H1 (cell line): ENCODE measurements around the gene LRP1-AS. TPM values are rescaled to one million over a fixed set of nuclear protein-coding genes. Genes with fewer than 3 reads are reported as not detected.

Experiments used
- CTCF ChIA-PET: fragments of 300-600 bp; sonication (Branson Sonifier 250); formaldehyde crosslinking; loops from one replicate; lab custom pipeline; 2021; ENCODE audit not compliant: partially characterized antibody; lab: Charles Lee
- POLR2A ChIA-PET: fragments of 300-600 bp; sonication (Branson Sonifier 250); formaldehyde crosslinking; loops from one replicate; lab custom pipeline; 2021; ENCODE audit warnings: inconsistent platforms; ENCODE audit not compliant: partially characterized antibody; lab: Charles Lee
- DNase-seq, 2 experiments: peaks; one replicate each; pipeline versions ENCODE4 v3.0.0 to v3.0.0-alpha.2; 2010 to 2022; ENCODE audit warnings: low spot score in 2 of 2, low read depth in 1 of 2, mixed read lengths in 1 of 2
- FAIRE-seq: peaks from 2 replicates; lab custom pipeline; 2011; peaks lifted over from hg19 to GRCh38; lab: Jason Lieb, UNC
- H2AFZ ChIP-seq: 2 replicates; pipeline ENCODE4 v1.8.1; 2012; ENCODE audit warnings: low read length, inconsistent platforms
- H2AK5ac ChIP-seq: 2 replicates; pipeline ENCODE4 v1.6.1; 2013; ENCODE audit warnings: low read depth, low read length
- H2BK120ac ChIP-seq: replicated peaks from 2 replicates; pipeline ENCODE3; 2013; ENCODE audit warnings: low read depth, low read length, inconsistent platforms
- H2BK12ac ChIP-seq: 2 replicates; pipeline ENCODE4 v1.6.1; 2013; ENCODE audit warnings: low read depth, low read length
- H2BK15ac ChIP-seq: 2 replicates; pipeline ENCODE4 v1.6.1; 2013; ENCODE audit warnings: low read length
- H2BK20ac ChIP-seq: 2 replicates; pipeline ENCODE4 v1.6.1; 2013; ENCODE audit warnings: low read length
- H2BK5ac ChIP-seq: 2 replicates; pipeline ENCODE4 v1.6.1; 2013; ENCODE audit warnings: low read depth, low read length
- H3K14ac ChIP-seq: 2 replicates; pipeline ENCODE4 v1.6.1; 2013; ENCODE audit warnings: inconsistent platforms; ENCODE audit not compliant: insufficient read length
- H3K18ac ChIP-seq: 2 replicates; pipeline ENCODE4 v1.6.1; 2013; ENCODE audit warnings: low read length; ENCODE audit errors: extremely low read depth
- H3K23ac ChIP-seq: 2 replicates; pipeline ENCODE4 v1.6.1; 2013; ENCODE audit warnings: inconsistent platforms; ENCODE audit not compliant: insufficient read length
- H3K23me2 ChIP-seq: 2 replicates; pipeline ENCODE4 v1.6.1; 2013; ENCODE audit warnings: low read depth, low read length
- H3K27ac ChIP-seq: 2 replicates; pipeline ENCODE4 v1.6.1; 2011; ENCODE audit warnings: low read depth, low read length, inconsistent platforms
- H3K27me3 ChIP-seq, 4 experiments: replicated peaks in 1 of 4; 1 replicate in 1 of 4; 2 replicates in 3 of 4; pipeline versions ENCODE4 v1.6.1 to v1.8.1; 2011 to 2013; ENCODE audit warnings: low read length in 3 of 4, mild to moderate bottlenecking in 3 of 4, inconsistent platforms in 2 of 4, mixed read lengths in 2 of 4, moderate library complexity in 1 of 4; ENCODE audit not compliant: control insufficient read depth in 3 of 4, insufficient read depth in 3 of 4; ENCODE audit errors: extremely low read depth in 1 of 4
- H3K36me3 ChIP-seq, 4 experiments: 2 replicates each; pipeline versions ENCODE4 v1.6.1 to v1.8.1; 2011 to 2013; ENCODE audit warnings: mild to moderate bottlenecking in 4 of 4, low read length in 3 of 4, moderate library complexity in 2 of 4, control low read depth in 1 of 4, inconsistent platforms in 1 of 4; ENCODE audit not compliant: insufficient read depth in 4 of 4, control insufficient read depth in 2 of 4
- H3K4ac ChIP-seq: replicated peaks from 2 replicates; pipeline ENCODE3; 2013; ENCODE audit warnings: low read length, low read depth, mixed read lengths, inconsistent platforms; ENCODE audit not compliant: insufficient read length
- H3K4me1 ChIP-seq, 4 experiments: replicated peaks in 1 of 4; 1 replicate in 1 of 4; 2 replicates in 3 of 4; pipeline versions ENCODE4 v1.6.1 to v1.8.1; 2011 to 2013; ENCODE audit warnings: low read length in 3 of 4, inconsistent platforms in 2 of 4, mixed read lengths in 1 of 4; ENCODE audit not compliant: insufficient read depth in 4 of 4, control insufficient read depth in 3 of 4
- H3K4me2 ChIP-seq, 2 experiments: 2 replicates each; pipeline versions ENCODE4 v1.6.1 to v1.8.1; 2011 to 2013; ENCODE audit warnings: low read depth in 2 of 2, low read length in 2 of 2, control low read depth in 1 of 2, inconsistent platforms in 1 of 2, mild to moderate bottlenecking in 1 of 2; ENCODE audit not compliant: insufficient read depth in 1 of 2
- H3K4me3 ChIP-seq, 4 experiments: fragments of 200-600, 300-600 bp in 1 of 4; sonication (generic), shearing (Covaris generic), sonication (Bioruptor Twin) in 1 of 4; 2 replicates each; pipeline versions ENCODE4 v1.5.1 to v1.8.1; 2011 to 2016; ENCODE audit warnings: low read length in 4 of 4, low read depth in 3 of 4, control low read depth in 2 of 4, inconsistent platforms in 2 of 4, mild to moderate bottlenecking in 2 of 4, mixed read lengths in 1 of 4, moderate library complexity in 1 of 4; ENCODE audit not compliant: insufficient read depth in 2 of 4; ENCODE audit errors: extremely low read depth in 1 of 4
- H3K56ac ChIP-seq: replicated peaks from 2 replicates; pipeline ENCODE3; 2013; ENCODE audit warnings: low read depth, mild to moderate bottlenecking, mixed read lengths, low read length, inconsistent platforms; ENCODE audit not compliant: insufficient read length
- H3K79me1 ChIP-seq: 2 replicates; pipeline ENCODE4 v1.6.1; 2013; ENCODE audit warnings: low read depth, low read length, control low read depth
- H3K79me2 ChIP-seq, 2 experiments: 2 replicates each; pipeline versions ENCODE4 v1.6.1 to v1.8.1; 2012 to 2013; ENCODE audit warnings: low read length in 2 of 2, mild to moderate bottlenecking in 2 of 2, inconsistent platforms in 1 of 2; ENCODE audit not compliant: insufficient read depth in 2 of 2, control insufficient read depth in 1 of 2
- H3K9ac ChIP-seq, 4 experiments: replicated peaks in 1 of 4; 1 replicate in 1 of 4; 2 replicates in 3 of 4; pipeline versions ENCODE4 v1.6.1 to v1.8.1; 2011 to 2013; ENCODE audit warnings: low read depth in 3 of 4, low read length in 3 of 4, control low read depth in 2 of 4, mild to moderate bottlenecking in 2 of 4, moderate library complexity in 2 of 4, inconsistent platforms in 1 of 4; ENCODE audit errors: extremely low read depth in 1 of 4
- H3K9me3 ChIP-seq, 2 experiments: 2 replicates each; pipeline versions ENCODE4 v1.6.1 to v1.8.1; 2012 to 2013; ENCODE audit warnings: mild to moderate bottlenecking in 2 of 2, moderate library complexity in 2 of 2, control low read depth in 1 of 2, inconsistent platforms in 1 of 2, low read depth in 1 of 2, low read length in 1 of 2, mixed read lengths in 1 of 2; ENCODE audit not compliant: insufficient read depth in 2 of 2
- H4K20me1 ChIP-seq, 2 experiments: replicated peaks in 1 of 2; 2 replicates each; pipeline versions ENCODE3 to v1.8.1; 2011 to 2013; ENCODE audit warnings: inconsistent platforms in 2 of 2, low read length in 2 of 2, mild to moderate bottlenecking in 1 of 2; ENCODE audit not compliant: insufficient read depth in 2 of 2, control insufficient read depth in 1 of 2
- H4K5ac ChIP-seq: 2 replicates; pipeline ENCODE4 v1.6.1; 2013; ENCODE audit warnings: low read length, low read depth, mixed read lengths, inconsistent platforms; ENCODE audit not compliant: insufficient read length
- H4K8ac ChIP-seq: 2 replicates; pipeline ENCODE4 v1.8.0; 2013; ENCODE audit warnings: mild to moderate bottlenecking, moderate library complexity, low read length, inconsistent platforms; ENCODE audit not compliant: insufficient read depth; ENCODE audit errors: extremely low read depth
- H4K91ac ChIP-seq: replicated peaks from 2 replicates; pipeline ENCODE3; 2013; ENCODE audit warnings: low read length, mixed read lengths, inconsistent platforms; ENCODE audit not compliant: insufficient read length
- EP300 ChIP-seq, 2 experiments: IDR thresholded peaks; 1 replicate in 1 of 2; 2 replicates in 1 of 2; pipeline ENCODE4 v1.6.1; 2011 to 2012; ENCODE audit warnings: low read depth in 2 of 2, low read length in 2 of 2, mild to moderate bottlenecking in 2 of 2, borderline replicate concordance in 1 of 2, inconsistent platforms in 1 of 2, moderate library complexity in 1 of 2
- POLR2AphosphoS5 ChIP-seq: IDR thresholded peaks from 2 replicates; pipeline ENCODE4 v1.6.1; 2011; ENCODE audit warnings: low read depth, low read length
- WGBS, 2 experiments: shearing (Covaris generic) in 1 of 2; methylation state at CpG; one replicate each; pipeline versions ENCODE4 v1.1.6 to v1.1.7; 2013 to 2015; ENCODE audit warnings: low lambda C conversion rate in 2 of 2, mixed read lengths in 2 of 2, inconsistent platforms in 1 of 2, low coverage in 1 of 2, missing lambda C conversion rate in 1 of 2; ENCODE audit not compliant: insufficient replicate concordance in 2 of 2, insufficient coverage in 1 of 2, insufficient read length in 1 of 2; ENCODE audit errors: extremely low coverage in 1 of 2, missing lambda C conversion rate in 1 of 2; 5-methylcytosine and 5-hydroxymethylcytosine counted together
- polyA plus RNA-seq, 7 experiments: library from polyadenylated mRNA; depleted of rRNA in 3 of 7; stranded (reverse) in 5 of 7; unstranded in 2 of 7; fragments of >200 nt in 5 of 7; fragments of 200-250 nt in 2 of 7; gene quantifications; 1 replicate in 5 of 7; 2 replicates in 1 of 7; 4 replicates in 1 of 7; pipeline versions ENCODE4 v1.2.1 to v1.2.3, GENCODE V29; 2011 to 2013; ENCODE audit warnings: missing spikeins in 2 of 7, mixed read lengths in 2 of 7
- total RNA-seq: library from RNA; stranded (reverse); fragmentation: NEBNext Ultra II Directional; extraction: Animal tissue kit (Norgen Biotek cat#: 25700); gene quantifications from 2 replicates; pipeline ENCODE4 v1.2.1, GENCODE V29; 2021

The LRP1-AS gene
- total and polyA plus RNA-seq, 2 of the 8 experiments (the other 6 are each of a cell fraction or from before 2014, with no cell fraction given): not detected

DNA sequence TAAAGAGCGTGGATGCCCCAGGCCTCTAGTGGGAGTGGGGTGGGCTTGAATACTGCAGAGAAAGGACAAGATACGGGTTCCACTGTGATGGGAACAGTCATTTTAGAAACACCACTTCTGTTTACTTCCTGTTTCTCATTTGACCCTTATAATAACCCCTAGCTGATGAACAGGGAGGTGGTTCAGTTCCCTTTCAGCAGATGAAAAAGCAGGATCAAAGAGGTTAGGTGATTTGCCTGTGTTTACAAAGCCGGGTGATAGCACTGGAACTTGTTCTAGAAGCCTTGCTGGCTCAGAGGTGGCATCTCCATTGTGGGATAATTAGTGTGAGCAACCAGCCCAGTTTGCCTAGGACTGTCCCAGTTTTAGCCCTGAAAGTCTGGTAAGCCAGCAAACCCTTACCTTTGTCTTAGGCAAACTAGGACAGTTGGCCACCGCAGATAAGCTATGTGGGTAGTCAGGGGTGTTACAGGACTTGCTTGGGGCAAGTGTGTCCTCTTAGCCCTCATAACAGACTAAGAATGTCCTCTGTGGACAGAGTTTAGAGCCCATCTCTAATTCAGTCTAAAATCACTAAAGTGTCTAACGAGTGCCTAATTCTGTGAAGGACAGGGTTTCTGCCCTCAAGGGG lies 7.5 kb upstream of the LRP1-AS start:
- no peak overlapping the region for H4K91ac ChIP-seq
- no peak overlapping the region for H2AK5ac ChIP-seq
- H3K9ac ChIP-seq: no peak overlapping the region
- H3K27ac ChIP-seq: no peak overlapping the region
- H3K18ac ChIP-seq: no peak overlapping the region
- no peak overlapping the region for H3K4ac ChIP-seq
- no peak overlapping the region for H2BK5ac ChIP-seq
- no peaks in the 10 kb centered on the region for H3K27me3 ChIP-seq
- TF ChIP-seq POLR2AphosphoS5 (no peak), EP300 (IDR thresholded peaks at IDR 0.05; ENCODE audit: borderline replicate concordance in 1 of 2, low read depth in 2 of 2, low read length in 2 of 2) (no peak)
- TF ChIP-seq, all 59 proteins: peak for 0
- Histone ChIP-seq H3K56ac (no peak overlapping the region), H3K23me2 (no peaks in the 10 kb centered on the region), H2BK12ac (no peak overlapping the region), H3K4me2 (no peak overlapping the region), H4K20me1 (peaks cover 13 to 14% of the 10 kb centered on the region in 2 experiments), H3K79me2 (no peaks in the 10 kb centered on the region), H2BK120ac (no peak overlapping the region), H3K4me1 (peaks cover 0 to 4% (median 1%) of the 10 kb centered on the region in 4 experiments; a peak in 3 of 7 replicates), H3K14ac (no peak overlapping the region), H2AFZ (no peak overlapping the region), H3K79me1 (peaks cover 2% of the 10 kb centered on the region; the same call in 1 of the 2 replicates), H2BK20ac (no peak overlapping the region), H3K4me3 (no peak overlapping the region), H4K5ac (no peak overlapping the region), H2BK15ac (no peak overlapping the region), H3K36me3 (peaks cover 22 to 60% (median 53%) of the 10 kb centered on the region in 4 experiments; a peak in 7 of 8 replicates), H4K8ac (no peak overlapping the region), H3K9me3 (no peaks in the 10 kb centered on the region), H3K23ac (no peak overlapping the region)
- no peak for FAIRE-seq
- DNase-seq: no peak
- CTCF ChIA-PET: interaction anchor here (1.0 to 10.6 kb wide), 5 partner anchors 12 to 43 kb away, joined by 3 to 150 read pairs (median 4); no protein-coding TSS in a partner anchor
- POLR2A ChIA-PET: interaction anchor here (1.0 to 10.8 kb wide), 4 partner anchors 9 to 23 kb away, joined by 3 to 75 read pairs (median 4); no protein-coding TSS in a partner anchor
- WGBS, 2 experiments: 84% methylated on average over 5 of the region's 5 CpGs; no CpG with 5 or more reads in 1 of the 2 experiments
